Heart left ventricle (tissue), 13 donors: ENCODE data around the gene S100P.

Experiments
- POLR2A ChIP-seq, 2 donors: fragments of 450-650 bp; IDR thresholded peaks; one replicate each; pipeline ENCODE4 v1.6.1; 2017; ENCODE audit warnings: antibody characterized with exemption in 2 of 2, mild to moderate bottlenecking in 2 of 2, moderate library complexity in 2 of 2
- TF ChIP-seq, protein P1 (sequence below), 12 donors: fragments of 200-600 bp; sonication (generic) in 4 of 12; IDR thresholded peaks; one replicate each; pipeline versions ENCODE4 v1.5.0 to v1.8.0; 2018 to 2022; ENCODE audit warnings: antibody characterized with exemption in 12 of 12, mild to moderate bottlenecking in 5 of 12
- donor health status: ischemic (EF 13 %, LVEDD 7.1; RV severe dilation, severe dysfunction).
- donor health status: DM: no; HTN: yes; CAD: no.
- donor health status: DM: no; HTN: no; CAD: no.
- donor health status: ischemic (EF 25% LVEDD 6.9; RV normal size, moderate dysfunction).
- donor health status: ischemic (EF 25% LVEDD 5.7; RV mildly dilated, moderate dysfunction).
- donor health status: ischemic (EF 35%, LVEDD 5.7; RV mildly dilated, moderate dysfunction).
- donor health status: nonischemic (EF 11% LVEDD 7.7; RV severe dilation, severe dysfunction).
- donor health status: DM: yes; HTN: yes; CAD: no.
- donor health status: PGD.
- donor health status: ischemic (EF 29% LVEDD 5.4; RV normal size, mild dysfunction).
- donor health status: nonischemic (EF 23%, LVEDD 6.1; RV moderate dilation, normal function).

DNA sequence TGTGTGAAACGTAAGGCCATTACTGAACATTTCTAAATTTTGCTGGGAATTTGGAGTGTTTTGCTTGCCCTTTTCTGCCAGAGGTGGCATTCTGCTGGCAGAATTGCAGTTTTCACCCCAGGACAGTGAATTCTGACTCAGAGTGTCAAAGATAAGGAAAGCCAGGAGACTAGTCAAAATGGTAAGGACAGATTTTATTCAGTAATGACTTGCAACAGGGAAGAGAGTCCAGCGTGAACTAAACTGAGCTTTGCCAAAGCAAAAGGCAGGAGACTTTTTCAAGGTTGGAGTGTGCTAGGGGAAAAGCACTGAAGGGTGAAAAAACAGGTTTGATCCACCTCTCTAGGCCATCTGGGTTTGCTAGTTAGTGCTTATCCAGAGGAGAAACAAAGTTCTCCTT lies 33.8 kb upstream of the S100P start:
- no peak for TF ChIP-seq POLR2A (IDR thresholded peaks at IDR 0.05)
- TF ChIP-seq, protein P1, sequence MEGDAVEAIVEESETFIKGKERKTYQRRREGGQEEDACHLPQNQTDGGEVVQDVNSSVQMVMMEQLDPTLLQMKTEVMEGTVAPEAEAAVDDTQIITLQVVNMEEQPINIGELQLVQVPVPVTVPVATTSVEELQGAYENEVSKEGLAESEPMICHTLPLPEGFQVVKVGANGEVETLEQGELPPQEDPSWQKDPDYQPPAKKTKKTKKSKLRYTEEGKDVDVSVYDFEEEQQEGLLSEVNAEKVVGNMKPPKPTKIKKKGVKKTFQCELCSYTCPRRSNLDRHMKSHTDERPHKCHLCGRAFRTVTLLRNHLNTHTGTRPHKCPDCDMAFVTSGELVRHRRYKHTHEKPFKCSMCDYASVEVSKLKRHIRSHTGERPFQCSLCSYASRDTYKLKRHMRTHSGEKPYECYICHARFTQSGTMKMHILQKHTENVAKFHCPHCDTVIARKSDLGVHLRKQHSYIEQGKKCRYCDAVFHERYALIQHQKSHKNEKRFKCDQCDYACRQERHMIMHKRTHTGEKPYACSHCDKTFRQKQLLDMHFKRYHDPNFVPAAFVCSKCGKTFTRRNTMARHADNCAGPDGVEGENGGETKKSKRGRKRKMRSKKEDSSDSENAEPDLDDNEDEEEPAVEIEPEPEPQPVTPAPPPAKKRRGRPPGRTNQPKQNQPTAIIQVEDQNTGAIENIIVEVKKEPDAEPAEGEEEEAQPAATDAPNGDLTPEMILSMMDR (IDR thresholded peaks at IDR 0.05) = no peak
